T-helper 17 cell (primary cell): ENCODE results near the gene VPS29. TPM values are rescaled to one million over a fixed set of nuclear protein-coding genes. Genes with fewer than 3 reads are reported as not detected.
A peak's percentile ranks its signal among the peaks of the same experiment; 100 is the strongest.
"Not testable (repeated sequence)": the region's sequence is repeated elsewhere in the genome, so short reads cannot be mapped to it uniquely, and the experiment has no call there.

ENCODE experiments used
- ATAC-seq: fragments of 150-1000 bp; cut with Tn5 transposase; 2 replicates; pipeline ENCODE4 v1.10.0; 2021; ENCODE audit warnings: mild to moderate bottlenecking, moderate library complexity
- DNase-seq, 3 donors: peaks; one replicate each; pipeline versions ENCODE4 v3.0.0 to v3.0.0-alpha.2; 2020 to 2021
- H3K9me3 ChIP-seq: one replicate; pipeline ENCODE4 v1.7.0; 2013; ENCODE audit warnings: low read length, mild to moderate bottlenecking; ENCODE audit not compliant: control insufficient read depth, poor library complexity, severe bottlenecking
- H3K27ac Mint-ChIP-seq: one replicate; pipeline ENCODE4 v1.8.0; 2022; ENCODE audit warnings: mild to moderate bottlenecking, moderate library complexity, mixed read lengths
- H3K27me3 Mint-ChIP-seq: one replicate; pipeline ENCODE4 v1.8.0; 2022; ENCODE audit warnings: mixed read lengths
- H3K36me3 Mint-ChIP-seq: one replicate; pipeline ENCODE4 v1.8.0; 2022; ENCODE audit warnings: low read depth, mixed read lengths
- H3K4me1 Mint-ChIP-seq: one replicate; pipeline ENCODE4 v1.8.0; 2022; ENCODE audit warnings: mild to moderate bottlenecking, mixed read lengths
- H3K4me3 Mint-ChIP-seq: one replicate; pipeline ENCODE4 v1.8.0; 2022; ENCODE audit warnings: mild to moderate bottlenecking, moderate library complexity, mixed read lengths
- total RNA-seq, 4 donors: library from RNA in 2 of 4; stranded (reverse) in 2 of 4; gene quantifications; one replicate each; pipeline ENCODE4 v1.2.3 and lab custom pipeline; 2022 to 2026

The VPS29 gene
- total RNA-seq, result 10 to 100 TPM; 81.0 to 96.3 TPM
- 53.8 to 71.7 reads per million in 2 donors for total RNA-seq (lab: John Stamatoyannopoulos, UW)

DNA sequence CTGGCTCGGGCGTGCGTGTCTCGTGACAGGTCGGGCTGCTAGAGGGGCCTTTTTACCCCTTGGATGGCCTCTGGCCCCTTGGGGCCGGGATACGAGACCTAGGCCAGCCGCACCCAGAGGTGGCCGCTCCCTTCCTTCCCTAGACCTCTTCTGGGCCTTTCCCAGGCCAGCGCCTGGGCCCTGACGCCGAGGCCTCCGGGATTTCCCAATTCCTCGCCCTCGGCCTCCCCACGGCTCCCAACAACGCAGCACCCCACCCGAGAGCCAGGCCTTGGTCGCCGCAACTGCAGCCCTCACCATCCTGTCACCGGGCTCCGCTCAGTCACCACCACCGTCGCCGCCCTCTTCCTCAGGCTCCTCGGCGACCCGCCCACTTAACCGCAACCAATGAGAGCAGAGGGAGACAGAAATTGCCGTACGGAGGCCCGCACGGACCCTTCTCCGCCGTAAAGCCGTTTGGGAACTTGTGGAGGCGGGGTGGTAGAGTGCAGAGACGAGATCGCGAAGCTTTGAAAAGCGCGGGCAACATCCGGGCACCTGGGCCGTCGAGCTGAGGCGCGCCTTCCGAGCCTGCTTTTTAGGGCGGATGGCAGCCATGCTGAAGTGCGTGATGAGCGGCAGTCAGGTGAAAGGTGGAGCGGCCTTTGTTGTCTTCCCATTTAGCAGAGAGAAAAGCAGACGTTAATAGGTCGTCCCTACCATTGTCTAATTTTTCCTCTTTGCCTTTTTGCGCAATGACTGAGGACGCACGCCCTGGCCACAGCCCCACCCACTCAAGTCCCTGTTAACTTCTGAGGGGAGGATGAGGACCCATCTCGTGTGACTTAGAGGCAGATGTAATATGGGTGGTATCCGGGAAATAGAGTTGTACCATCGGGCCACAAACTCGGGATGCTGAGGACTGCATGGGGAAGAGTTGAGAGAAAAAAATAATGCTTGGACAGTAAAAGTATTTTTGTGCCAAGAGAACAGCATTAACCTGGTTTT lies at the start of gene VPS29, which contains the start of gene RAD9B:
TSS of gene VPS29 (minus strand) at position 360 of the 987 bp plus-strand sequence. CDS start at position 300, 60 bp downstream.
TSS of gene RAD9B (plus strand) at position 580 of the 987 bp plus-strand sequence. CDS start at position 587, 7 bp downstream.
- H3K9me3 ChIP-seq, result no peaks in the 10 kb centered on the region
- Mint-ChIP-seq H3K4me3 (peak within 1 kb of the TSS; percentile 97), H3K36me3 (peaks cover 4% of the 10 kb centered on the region), H3K27ac (peak within 1 kb of the TSS; percentile 92), H3K4me1 (peaks cover 29% of the 10 kb centered on the region), H3K27me3 (no peaks in the 10 kb centered on the region)
- ATAC-seq (peak; percentile 95), DNase-seq (peak; percentile 95 to 98 (median 98))

DNA sequence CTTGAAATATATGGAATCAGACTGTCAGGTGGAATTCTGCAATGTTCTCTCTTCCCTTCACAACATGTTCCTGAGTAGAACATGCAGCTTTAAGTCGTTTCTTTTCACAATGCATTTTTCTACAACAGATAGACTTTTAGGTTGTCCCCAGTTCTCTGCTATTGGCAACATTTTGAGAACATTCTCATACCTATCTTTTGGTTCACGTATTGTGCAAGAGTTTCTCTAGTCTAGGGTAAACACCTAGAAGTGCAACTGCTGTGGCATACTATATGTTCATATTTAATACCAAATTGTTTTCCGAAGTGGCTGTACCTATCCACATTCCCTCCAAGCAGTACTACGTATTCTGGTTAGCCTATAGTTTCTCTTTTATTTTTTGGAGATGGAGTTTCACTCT lies 49.1 kb upstream of the VPS29 start:
- H3K9me3 ChIP-seq, result no peaks in the 10 kb centered on the region
- no peak overlapping the region for H3K4me3 Mint-ChIP-seq
- H3K4me1 Mint-ChIP-seq, result peaks cover 28% of the 10 kb centered on the region
- ATAC-seq, result no peak
- H3K27ac Mint-ChIP-seq, result peak overlapping the region; percentile 21
- H3K27me3 Mint-ChIP-seq, result no peaks in the 10 kb centered on the region
- no peaks in the 10 kb centered on the region for H3K36me3 Mint-ChIP-seq
- no peak for DNase-seq

DNA sequence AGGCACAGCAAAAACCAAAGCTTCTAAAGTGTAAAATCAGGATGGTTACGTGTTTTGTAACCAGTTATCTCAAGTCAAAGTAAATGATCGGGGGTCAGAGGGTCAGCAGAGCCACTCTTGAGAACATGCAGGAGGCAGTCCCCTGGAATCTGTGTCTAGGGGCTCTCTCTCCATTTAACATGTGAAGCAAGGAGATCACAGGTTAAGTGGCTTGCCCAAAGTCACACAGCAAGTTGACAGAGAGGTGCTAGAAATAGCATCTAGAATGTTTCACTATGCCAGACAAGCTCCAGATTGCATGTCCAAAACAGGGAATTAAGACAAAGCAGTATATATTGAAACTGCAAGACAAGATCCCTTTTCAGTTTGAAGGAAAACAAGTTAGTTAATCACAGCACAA lies 47.8 kb upstream of the VPS29 start:
- peak overlapping the region; percentile 34 for H3K27ac Mint-ChIP-seq
- DNase-seq (no peak), ATAC-seq (no peak)
- no peak overlapping the region for H3K4me3 Mint-ChIP-seq
- peaks cover 25% of the 10 kb centered on the region for H3K4me1 Mint-ChIP-seq
- H3K27me3 Mint-ChIP-seq, result no peaks in the 10 kb centered on the region
- no peaks in the 10 kb centered on the region for H3K9me3 ChIP-seq
- no peaks in the 10 kb centered on the region for H3K36me3 Mint-ChIP-seq

DNA sequence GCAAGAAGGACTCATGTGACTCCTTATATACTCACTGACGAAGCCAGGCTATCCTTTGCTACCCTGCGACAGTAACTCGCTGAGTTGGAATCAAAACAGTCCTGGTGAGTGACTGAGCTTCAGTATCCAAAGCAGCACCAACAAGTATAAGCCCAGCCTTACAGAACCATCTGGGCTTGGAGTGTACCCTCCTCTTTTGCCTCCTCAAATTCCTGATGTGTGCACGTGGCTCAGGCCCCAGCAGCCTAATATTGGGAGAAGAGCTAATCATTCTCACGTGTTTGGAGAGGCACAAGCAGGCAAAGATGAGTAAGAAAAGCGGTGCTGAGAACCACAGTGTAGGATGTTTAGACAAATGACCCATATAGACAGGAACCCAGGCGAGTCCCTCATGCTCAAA lies 46.8 kb upstream of the VPS29 start:
- ATAC-seq (no peak), DNase-seq (no peak)
- no peak overlapping the region for H3K4me3 Mint-ChIP-seq
- H3K9me3 ChIP-seq, result no peaks in the 10 kb centered on the region
- H3K27ac Mint-ChIP-seq, result peak overlapping the region; percentile 21
- no peaks in the 10 kb centered on the region for H3K27me3 Mint-ChIP-seq
- no peaks in the 10 kb centered on the region for H3K36me3 Mint-ChIP-seq
- H3K4me1 Mint-ChIP-seq, result peaks cover 23% of the 10 kb centered on the region

DNA sequence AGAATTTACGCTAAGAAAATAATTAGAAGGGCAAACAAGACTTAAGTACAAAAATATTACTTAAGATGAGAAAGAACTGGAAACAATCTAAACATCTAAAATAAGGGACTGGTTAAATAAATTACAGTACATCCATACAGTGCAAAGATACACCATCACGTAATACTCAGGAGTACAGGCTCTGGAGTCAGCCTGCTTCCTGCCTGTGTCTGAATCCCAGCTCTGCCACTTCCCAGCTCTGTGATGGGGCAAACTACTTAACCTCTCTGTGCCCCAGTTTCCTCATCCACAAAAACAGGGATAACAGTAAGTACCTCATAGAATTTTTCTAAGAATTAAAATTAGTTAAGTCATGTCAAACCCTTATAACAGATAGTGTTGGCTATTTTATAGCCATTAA lies 45.2 kb upstream of the VPS29 start:
- H3K4me3 Mint-ChIP-seq, result no peak overlapping the region
- peaks cover 27% of the 10 kb centered on the region for H3K4me1 Mint-ChIP-seq
- DNase-seq, result no peak
- H3K36me3 Mint-ChIP-seq, result no peaks in the 10 kb centered on the region
- peak overlapping the region; percentile 32 for H3K27ac Mint-ChIP-seq
- no peak for ATAC-seq
- no peaks in the 10 kb centered on the region for H3K9me3 ChIP-seq
- no peaks in the 10 kb centered on the region for H3K27me3 Mint-ChIP-seq

DNA sequence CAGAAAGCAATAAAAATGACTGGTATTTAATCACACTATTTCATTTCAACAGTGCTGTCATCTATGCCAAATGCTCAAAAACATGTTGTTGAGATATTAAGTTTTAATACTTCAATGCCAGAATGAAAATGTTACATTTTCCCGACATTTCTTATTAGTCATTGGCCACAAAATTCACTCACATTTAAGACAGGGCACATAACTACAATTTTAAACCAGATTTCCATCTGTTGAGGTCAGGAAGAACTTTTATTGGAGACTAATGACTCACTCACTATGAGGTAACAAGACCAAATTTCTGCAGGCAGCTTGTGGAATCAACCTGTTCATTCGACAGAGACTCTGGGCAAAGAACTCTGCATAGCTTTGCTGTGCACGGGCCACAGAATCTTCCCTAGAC lies 44.4 kb upstream of the VPS29 start:
- Mint-ChIP-seq H3K4me1 (peaks cover 23% of the 10 kb centered on the region), H3K36me3 (no peaks in the 10 kb centered on the region), H3K4me3 (no peak overlapping the region), H3K27ac (peak overlapping the region; percentile 54), H3K27me3 (no peaks in the 10 kb centered on the region)
- DNase-seq (no peak), ATAC-seq (no peak)
- H3K9me3 ChIP-seq, result no peaks in the 10 kb centered on the region

DNA sequence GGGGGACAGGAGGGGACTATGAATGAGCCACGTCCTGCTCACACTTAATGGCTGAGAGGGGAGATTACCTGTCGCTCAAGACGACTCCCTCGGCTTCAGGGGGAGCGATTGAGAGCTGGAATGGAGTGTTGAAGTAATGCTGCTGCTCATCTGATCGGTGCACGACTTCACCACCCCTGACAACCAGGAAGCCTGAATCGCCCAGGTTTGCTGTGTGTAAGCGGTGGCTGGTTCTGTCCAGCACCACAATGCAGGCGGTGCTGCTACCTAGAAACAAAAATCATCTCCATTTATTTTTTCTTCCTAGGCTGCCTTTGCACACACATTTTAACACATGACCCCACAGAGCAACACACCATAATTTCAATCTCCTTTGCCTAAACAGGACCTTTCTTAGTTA lies 43.9 kb upstream of the VPS29 start:
- peaks cover 23% of the 10 kb centered on the region for H3K4me1 Mint-ChIP-seq
- no peak for DNase-seq
- no peaks in the 10 kb centered on the region for H3K9me3 ChIP-seq
- H3K4me3 Mint-ChIP-seq, result no peak overlapping the region
- ATAC-seq, result no peak
- peak overlapping the region; percentile 54 for H3K27ac Mint-ChIP-seq
- no peaks in the 10 kb centered on the region for H3K36me3 Mint-ChIP-seq
- no peaks in the 10 kb centered on the region for H3K27me3 Mint-ChIP-seq

DNA sequence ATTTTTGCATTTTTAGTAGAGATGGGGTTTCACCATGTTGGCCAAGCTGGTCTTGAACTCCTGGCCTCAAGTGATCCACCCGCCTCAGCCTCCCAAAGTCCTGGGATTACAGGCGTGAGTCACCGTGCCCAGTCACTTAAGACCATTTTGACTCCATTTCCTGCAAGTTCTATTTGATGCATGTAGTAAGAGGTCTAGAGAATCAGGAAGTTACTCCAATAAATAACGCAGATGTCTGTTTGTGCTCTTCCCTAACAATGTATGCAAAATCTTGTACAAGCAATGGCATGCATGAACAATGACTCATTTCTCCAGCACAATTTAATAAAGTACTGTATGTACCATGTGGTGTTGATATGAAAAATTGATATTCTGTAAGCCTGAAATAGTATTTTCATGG lies 43.3 kb upstream of the VPS29 start:
- Mint-ChIP-seq H3K27ac (peak overlapping the region; percentile 54), H3K4me1 (peaks cover 23% of the 10 kb centered on the region)
- DNase-seq, H3K4me3 Mint-ChIP-seq, H3K9me3 ChIP-seq, H3K27me3 Mint-ChIP-seq, ATAC-seq, H3K36me3 Mint-ChIP-seq: not testable (repeated sequence)

DNA sequence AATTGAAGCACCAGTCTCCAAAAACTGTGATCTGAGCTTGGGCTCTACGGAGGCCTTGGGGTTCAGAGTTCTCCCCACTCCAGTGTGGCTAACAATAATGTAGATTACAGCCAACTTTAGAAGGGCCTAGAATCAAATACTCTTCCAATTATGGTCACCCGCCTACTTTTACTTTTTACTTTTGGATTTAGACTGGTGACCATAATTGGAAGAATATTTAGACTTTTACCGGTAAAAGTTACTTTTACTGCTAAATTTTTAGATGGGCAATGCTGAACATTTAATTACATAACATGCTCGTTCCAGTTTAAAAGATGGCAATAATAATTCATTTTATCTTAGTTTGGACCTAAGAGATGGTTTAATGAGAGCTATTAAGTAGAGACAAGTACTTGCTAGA lies 42.1 kb upstream of the VPS29 start:
- Mint-ChIP-seq H3K4me3 (no peak overlapping the region), H3K4me1 (peaks cover 17% of the 10 kb centered on the region), H3K36me3 (no peaks in the 10 kb centered on the region), H3K27me3 (no peaks in the 10 kb centered on the region), H3K27ac (peak overlapping the region; percentile 79)
- DNase-seq (no peak), ATAC-seq (no peak)
- H3K9me3 ChIP-seq, result no peaks in the 10 kb centered on the region

DNA sequence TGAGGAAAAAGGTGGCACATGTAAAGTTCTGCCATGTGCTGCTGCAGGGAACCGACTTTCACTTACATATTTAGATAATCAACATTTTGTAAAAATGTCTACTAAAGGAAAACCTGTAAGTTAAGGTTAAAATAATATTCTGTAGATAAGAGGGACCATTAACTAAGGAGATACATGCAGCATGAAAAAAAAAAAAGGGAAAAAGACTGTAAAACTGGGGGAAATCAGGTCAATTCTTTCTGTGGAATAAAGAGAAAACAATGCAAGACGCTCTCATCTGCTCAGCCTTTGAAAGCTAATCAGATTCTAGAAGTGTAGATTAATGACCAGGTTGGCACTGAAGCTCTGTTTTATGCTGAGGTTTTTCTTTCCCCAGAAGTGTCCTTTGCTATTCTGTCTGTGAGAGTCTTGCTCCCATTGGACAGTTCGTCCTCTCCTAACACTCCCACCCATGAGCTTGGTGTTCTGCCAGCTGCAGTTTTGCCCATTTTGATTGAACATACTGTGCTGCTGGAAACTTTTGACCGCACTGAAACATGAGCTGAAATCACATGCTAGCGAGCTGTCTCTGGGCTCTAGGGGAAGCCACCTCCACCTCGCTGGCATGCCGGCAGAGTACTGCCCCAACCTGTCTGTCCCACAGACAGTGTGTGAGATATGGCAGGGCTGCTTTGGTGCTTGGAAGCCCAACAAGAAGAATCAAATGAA lies 41.5 kb upstream of the VPS29 start:
- Mint-ChIP-seq H3K27me3 (no peaks in the 10 kb centered on the region), H3K36me3 (peaks cover 2% of the 10 kb centered on the region), H3K27ac (peak overlapping the region; percentile 79), H3K4me3 (no peak overlapping the region), H3K4me1 (peaks cover 18% of the 10 kb centered on the region)
- H3K9me3 ChIP-seq, result no peaks in the 10 kb centered on the region
- DNase-seq, result no peak
- no peak for ATAC-seq

DNA sequence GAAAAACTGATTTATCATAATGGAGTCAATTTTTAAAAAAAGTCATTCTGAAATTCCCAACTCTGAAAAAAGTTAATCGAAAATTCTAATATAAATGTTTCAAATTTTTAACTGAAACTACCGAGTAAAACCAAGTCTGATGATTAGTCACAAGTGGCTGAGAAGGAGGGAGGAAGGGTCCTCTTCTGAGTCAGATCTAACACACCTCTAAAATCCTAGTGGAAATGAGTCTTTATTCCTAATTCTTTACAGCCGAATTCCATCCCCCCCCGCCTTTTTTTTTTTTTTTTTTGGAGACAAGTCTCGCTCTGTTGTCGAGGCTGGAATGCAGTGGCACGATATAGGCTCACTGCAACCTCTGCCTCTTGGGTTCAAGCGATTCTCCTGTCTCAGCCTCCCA lies 38.1 kb upstream of the VPS29 start:
- no peak overlapping the region for H3K4me3 Mint-ChIP-seq
- H3K4me1 Mint-ChIP-seq, result peaks cover 6% of the 10 kb centered on the region
- ATAC-seq (no peak), DNase-seq (no peak)
- H3K27ac Mint-ChIP-seq, result no peak overlapping the region
- no peaks in the 10 kb centered on the region for H3K9me3 ChIP-seq
- no peaks in the 10 kb centered on the region for H3K27me3 Mint-ChIP-seq
- H3K36me3 Mint-ChIP-seq, result peaks cover 2% of the 10 kb centered on the region

DNA sequence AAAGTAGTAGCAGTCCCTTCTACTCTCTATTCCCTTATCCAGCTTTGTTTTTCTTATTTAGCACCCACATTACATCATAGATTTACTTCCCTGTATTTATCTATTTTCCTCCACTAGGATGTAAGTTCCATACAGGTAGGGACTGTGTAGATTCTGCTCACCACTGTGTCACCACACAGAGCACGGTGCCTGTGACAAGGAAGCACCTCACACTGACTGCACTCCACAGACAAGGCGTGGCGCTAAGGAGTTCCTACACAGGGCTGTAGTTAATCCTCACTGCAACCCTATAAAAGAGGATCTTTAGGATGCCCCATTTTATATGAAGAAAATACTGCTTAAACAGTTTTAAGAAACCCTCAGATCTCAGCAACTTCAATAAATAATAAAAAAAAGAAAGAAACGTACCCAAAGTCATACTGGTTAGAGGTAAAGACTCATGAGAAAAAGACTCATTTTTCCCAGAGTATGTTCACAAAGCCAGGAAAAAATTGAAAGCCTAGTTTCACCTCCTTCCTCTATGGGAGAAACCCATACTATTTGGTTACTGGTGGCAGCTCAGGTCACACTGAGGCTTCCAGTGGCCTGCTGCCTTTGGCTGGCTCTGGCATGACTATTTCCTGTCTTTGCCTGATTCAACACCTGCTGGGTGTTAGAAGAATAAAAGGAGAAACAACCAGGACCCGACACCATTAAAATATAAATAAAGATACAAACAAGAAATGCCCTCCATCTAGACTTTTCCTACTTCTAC lies 37.1 kb upstream of the VPS29 start:
- Mint-ChIP-seq H3K36me3 (peaks cover 2% of the 10 kb centered on the region), H3K27me3 (no peaks in the 10 kb centered on the region), H3K27ac (peak overlapping the region; percentile 45), H3K4me3 (peak overlapping the region; percentile 63), H3K4me1 (peaks cover 6% of the 10 kb centered on the region)
- H3K9me3 ChIP-seq, result no peaks in the 10 kb centered on the region
- ATAC-seq, result no peak
- no peak for DNase-seq
